HepG2 (cell line): Measurements from ENCODE around the gene NUP93. TPM values are rescaled to one million over a fixed set of nuclear protein-coding genes. Genes with fewer than 3 reads are reported as not detected.
A peak's percentile ranks its signal among the peaks of the same experiment; 100 is the strongest.

Experiments used
- ATAD3A ChIP-seq: sonication (generic); formaldehyde crosslinking; IDR thresholded peaks from 2 replicates; pipeline ENCODE4 v1.4.0; 2020; ENCODE audit warnings: missing genetic modification reagents
- ATF2 ChIP-seq: sonication (generic); formaldehyde crosslinking; IDR thresholded peaks from 2 replicates; pipeline ENCODE4 v1.4.0; 2020; ENCODE audit warnings: missing genetic modification reagents
- CTCF ChIP-seq: sonication (generic); formaldehyde crosslinking; IDR thresholded peaks from 2 replicates; pipeline ENCODE4 v1.5.0; 2020; ENCODE audit warnings: mild to moderate bottlenecking, missing genetic modification reagents, moderate library complexity
- HOXD1 ChIP-seq: sonication (generic); formaldehyde crosslinking; IDR thresholded peaks from 2 replicates; pipeline ENCODE4 v1.5.0; 2020; ENCODE audit warnings: missing genetic modification reagents
- JUNB ChIP-seq: sonication (generic); formaldehyde crosslinking; IDR thresholded peaks from 2 replicates; pipeline ENCODE4 v1.8.0; 2022; ENCODE audit warnings: missing genetic modification reagents, mild to moderate bottlenecking, borderline replicate concordance
- SRSF1 ChIP-seq: fragments of 200-400 bp; formaldehyde crosslinking; optimal IDR thresholded peaks from 2 replicates; pipeline ENCODE3; 2017; ENCODE audit warnings: mild to moderate bottlenecking, low read depth, low read length, moderate library complexity
- TGIF2 ChIP-seq: IDR thresholded peaks from 2 replicates; pipeline ENCODE4 v1.6.1; 2016; ENCODE audit warnings: control low read depth, missing compliant biosample characterization
- YEATS4 ChIP-seq: sonication (generic); formaldehyde crosslinking; IDR thresholded peaks from 2 replicates; pipeline ENCODE4 v1.4.0; 2020; ENCODE audit warnings: missing genetic modification reagents, borderline replicate concordance
- ZBTB8A ChIP-seq: sonication (generic); formaldehyde crosslinking; IDR thresholded peaks from 2 replicates; pipeline ENCODE4 v1.4.0; 2020; ENCODE audit warnings: mild to moderate bottlenecking, low read depth, missing genetic modification reagents, borderline replicate concordance
- ZNF142 ChIP-seq: sonication (generic); formaldehyde crosslinking; IDR thresholded peaks from 2 replicates; pipeline ENCODE4 v1.4.0; 2020; ENCODE audit warnings: missing genetic modification reagents
- ZNF24 ChIP-seq: fragments of 450-650 bp; IDR thresholded peaks from 2 replicates; pipeline ENCODE4 v1.6.1; 2017; ENCODE audit warnings: antibody characterized with exemption, mild to moderate bottlenecking
- ZNF354B ChIP-seq: sonication (generic); formaldehyde crosslinking; IDR thresholded peaks from 2 replicates; pipeline ENCODE4 v1.8.0; 2022; ENCODE audit warnings: mild to moderate bottlenecking, missing genetic modification reagents
- ZNF382 ChIP-seq: sonication (generic); formaldehyde crosslinking; IDR thresholded peaks from 2 replicates; pipeline ENCODE4 v1.5.0; 2020; ENCODE audit warnings: missing genetic modification reagents, mild to moderate bottlenecking, borderline replicate concordance
- ZNF550 ChIP-seq: sonication (generic); formaldehyde crosslinking; IDR thresholded peaks from 2 replicates; pipeline ENCODE4 v1.4.0; 2020; ENCODE audit warnings: mild to moderate bottlenecking, missing genetic modification reagents, borderline replicate concordance
- ZNF562 ChIP-seq: sonication (generic); formaldehyde crosslinking; IDR thresholded peaks from 2 replicates; pipeline ENCODE4 v1.8.0; 2022; ENCODE audit warnings: missing genetic modification reagents, borderline replicate concordance
- ZNF709 ChIP-seq: sonication (generic); formaldehyde crosslinking; IDR thresholded peaks from 2 replicates; pipeline ENCODE4 v1.5.0; 2020; ENCODE audit warnings: mild to moderate bottlenecking, missing genetic modification reagents
- ZSCAN25 ChIP-seq: sonication (generic); formaldehyde crosslinking; IDR thresholded peaks from 2 replicates; pipeline ENCODE4 v1.8.0; 2022; ENCODE audit warnings: mild to moderate bottlenecking, missing genetic modification reagents
- polyA plus RNA-seq, 8 experiments: library from polyadenylated mRNA; depleted of rRNA in 3 of 8; stranded (reverse) in 7 of 8; unstranded in 1 of 8; fragments of >200 nt; fragmentation: Illumina TruSeq in 4 of 8; extraction: Trizol in 4 of 8; gene quantifications; 2 replicates each; pipeline versions ENCODE4 v1.2.1 to v1.2.3, GENCODE V29; 2011 to 2016; ENCODE audit warnings: low read depth in 4 of 8, missing spikeins in 1 of 8, mixed read lengths in 1 of 8; ENCODE audit not compliant: insufficient read depth in 1 of 8
- total RNA-seq, 5 experiments: library from RNA; depleted of rRNA; stranded (reverse); fragments of >200 nt; fragmentation: Illumina TruSeq; extraction: Trizol; gene quantifications; 2 replicates each; pipeline ENCODE4 v1.2.3, GENCODE V29; 2016; ENCODE audit warnings: low read depth in 1 of 5
- TF ChIP-seq, protein P1 (sequence below): sonication (generic); formaldehyde crosslinking; IDR thresholded peaks from 2 replicates; pipeline ENCODE4 v1.4.0; 2020; ENCODE audit warnings: low read depth, mild to moderate bottlenecking, missing genetic modification reagents

Gene NUP93
- total and polyA plus RNA-seq, 2 of the 13 experiments (the other 11 are each of a cell fraction or from before 2014, with no cell fraction given): 58.5 to 140 TPM

GRCh38 chr16:56814537-56815432 lies 84.9 kb downstream of the NUP93 start (continued):
- TF ChIP-seq ZNF142 (no peak), ZNF354B (CRISPR knock-in tag) (no peak), ATF2 (CRISPR knock-in tag) (0 out of 2 replicates have a peak, but pooled peaks have one; percentile 23), ZNF709 (CRISPR knock-in tag) (no peak), HOXD1 (CRISPR knock-in tag) (no peak), ATAD3A (CRISPR knock-in tag) (no peak), YEATS4 (CRISPR knock-in tag) (no peak), TGIF2 (CRISPR knock-in tag) (0 out of 2 replicates have a peak, but pooled peaks have one; percentile 22), ZNF24 (no peak), ZNF562 (no peak), ZBTB8A (CRISPR knock-in tag) (no peak), ZNF382 (CRISPR knock-in tag) (no peak), CTCF (no peak), SRSF1 (no peak), JUNB (no peak), ZSCAN25 (CRISPR knock-in tag) (no peak), ZNF550 (CRISPR knock-in tag) (no peak)
- TF ChIP-seq, protein P1, sequence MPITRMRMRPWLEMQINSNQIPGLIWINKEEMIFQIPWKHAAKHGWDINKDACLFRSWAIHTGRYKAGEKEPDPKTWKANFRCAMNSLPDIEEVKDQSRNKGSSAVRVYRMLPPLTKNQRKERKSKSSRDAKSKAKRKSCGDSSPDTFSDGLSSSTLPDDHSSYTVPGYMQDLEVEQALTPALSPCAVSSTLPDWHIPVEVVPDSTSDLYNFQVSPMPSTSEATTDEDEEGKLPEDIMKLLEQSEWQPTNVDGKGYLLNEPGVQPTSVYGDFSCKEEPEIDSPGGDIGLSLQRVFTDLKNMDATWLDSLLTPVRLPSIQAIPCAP: no peak
